HG03469 (cell line): Measurements from ENCODE around the gene PEAR1.

Experiments
- ATAC-seq: cut with Tn5 transposase; IDR thresholded peaks from one replicate; pipeline ENCODE4 v1.9.1; 2021; ENCODE audit warnings: mild to moderate bottlenecking, moderate library complexity, moderate number of reproducible peaks; ENCODE audit not compliant: unreplicated experiment

Gene PEAR1

GRCh38 chr1:156893048-156893953 is at the start of gene PEAR1:
TSS of gene PEAR1 (plus strand) at chr1:156893718. CDS start at chr1:156903927, 10,209 bp downstream.
- ATAC-seq, result no peak

GRCh38 chr1:156844102-156844501 is 49.4 kb upstream of the PEAR1 start:
- ATAC-seq, result no peak

GRCh38 chr1:156844638-156845037 is 48.9 kb upstream of the PEAR1 start:
- no peak for ATAC-seq

GRCh38 chr1:156845055-156845952 is 48.2 kb upstream of the PEAR1 start:
- no peak for ATAC-seq

- no peak for ATAC-seq
Measured at GRCh38 chr1:156845953-156846545, 47.5 kb upstream of the PEAR1 start.

- no peak for ATAC-seq
Measured at GRCh38 chr1:156846643-156847042, 46.9 kb upstream of the PEAR1 start.

- ATAC-seq, result no peak
Measured at GRCh38 chr1:156847591-156848460, 45.7 kb upstream of the PEAR1 start.

GRCh38 chr1:156848461-156849150 is 44.9 kb upstream of the PEAR1 start:
- no peak for ATAC-seq

- ATAC-seq, result no peak
Measured at GRCh38 chr1:156849151-156849496, 44.4 kb upstream of the PEAR1 start.

GRCh38 chr1:156851779-156852417 is 41.6 kb upstream of the PEAR1 start:
- no peak for ATAC-seq

GRCh38 chr1:156852418-156852874 is 41.1 kb upstream of the PEAR1 start:
- no peak for ATAC-seq

GRCh38 chr1:156853761-156854160 is 39.8 kb upstream of the PEAR1 start:
- ATAC-seq, result no peak

- no peak for ATAC-seq
Measured at GRCh38 chr1:156854634-156855033, 38.9 kb upstream of the PEAR1 start.

- ATAC-seq, result no peak
Measured at GRCh38 chr1:156856282-156856785, 37.2 kb upstream of the PEAR1 start.

GRCh38 chr1:156857532-156857931 is 36.0 kb upstream of the PEAR1 start:
- ATAC-seq, result no peak

GRCh38 chr1:156858555-156858956 is 35.0 kb upstream of the PEAR1 start:
- ATAC-seq, result no peak

GRCh38 chr1:156858959-156859522 is 34.5 kb upstream of the PEAR1 start, which contains the start of gene INSRR:
TSS of gene INSRR (minus strand) at chr1:156859117. CDS start at chr1:156858621, 496 bp downstream.
- no peak for ATAC-seq

GRCh38 chr1:156859523-156860112 is 33.9 kb upstream of the PEAR1 start:
- no peak for ATAC-seq
